AG08396 (cell line): ENCODE measurements around the gene DNAJC13.
"Not testable (repeated sequence)": the region's sequence is repeated elsewhere in the genome, so short reads cannot be mapped to it uniquely, and the experiment has no call there.

ENCODE experiments used
- DNase-seq: peaks from one replicate; pipeline ENCODE4 v3.0.0; 2012; ENCODE audit warnings: low spot score, mixed read lengths

DNAJC13 gene, protein sequence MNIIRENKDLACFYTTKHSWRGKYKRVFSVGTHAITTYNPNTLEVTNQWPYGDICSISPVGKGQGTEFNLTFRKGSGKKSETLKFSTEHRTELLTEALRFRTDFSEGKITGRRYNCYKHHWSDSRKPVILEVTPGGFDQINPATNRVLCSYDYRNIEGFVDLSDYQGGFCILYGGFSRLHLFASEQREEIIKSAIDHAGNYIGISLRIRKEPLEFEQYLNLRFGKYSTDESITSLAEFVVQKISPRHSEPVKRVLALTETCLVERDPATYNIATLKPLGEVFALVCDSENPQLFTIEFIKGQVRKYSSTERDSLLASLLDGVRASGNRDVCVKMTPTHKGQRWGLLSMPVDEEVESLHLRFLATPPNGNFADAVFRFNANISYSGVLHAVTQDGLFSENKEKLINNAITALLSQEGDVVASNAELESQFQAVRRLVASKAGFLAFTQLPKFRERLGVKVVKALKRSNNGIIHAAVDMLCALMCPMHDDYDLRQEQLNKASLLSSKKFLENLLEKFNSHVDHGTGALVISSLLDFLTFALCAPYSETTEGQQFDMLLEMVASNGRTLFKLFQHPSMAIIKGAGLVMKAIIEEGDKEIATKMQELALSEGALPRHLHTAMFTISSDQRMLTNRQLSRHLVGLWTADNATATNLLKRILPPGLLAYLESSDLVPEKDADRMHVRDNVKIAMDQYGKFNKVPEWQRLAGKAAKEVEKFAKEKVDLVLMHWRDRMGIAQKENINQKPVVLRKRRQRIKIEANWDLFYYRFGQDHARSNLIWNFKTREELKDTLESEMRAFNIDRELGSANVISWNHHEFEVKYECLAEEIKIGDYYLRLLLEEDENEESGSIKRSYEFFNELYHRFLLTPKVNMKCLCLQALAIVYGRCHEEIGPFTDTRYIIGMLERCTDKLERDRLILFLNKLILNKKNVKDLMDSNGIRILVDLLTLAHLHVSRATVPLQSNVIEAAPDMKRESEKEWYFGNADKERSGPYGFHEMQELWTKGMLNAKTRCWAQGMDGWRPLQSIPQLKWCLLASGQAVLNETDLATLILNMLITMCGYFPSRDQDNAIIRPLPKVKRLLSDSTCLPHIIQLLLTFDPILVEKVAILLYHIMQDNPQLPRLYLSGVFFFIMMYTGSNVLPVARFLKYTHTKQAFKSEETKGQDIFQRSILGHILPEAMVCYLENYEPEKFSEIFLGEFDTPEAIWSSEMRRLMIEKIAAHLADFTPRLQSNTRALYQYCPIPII (N-terminal part only)

DNA sequence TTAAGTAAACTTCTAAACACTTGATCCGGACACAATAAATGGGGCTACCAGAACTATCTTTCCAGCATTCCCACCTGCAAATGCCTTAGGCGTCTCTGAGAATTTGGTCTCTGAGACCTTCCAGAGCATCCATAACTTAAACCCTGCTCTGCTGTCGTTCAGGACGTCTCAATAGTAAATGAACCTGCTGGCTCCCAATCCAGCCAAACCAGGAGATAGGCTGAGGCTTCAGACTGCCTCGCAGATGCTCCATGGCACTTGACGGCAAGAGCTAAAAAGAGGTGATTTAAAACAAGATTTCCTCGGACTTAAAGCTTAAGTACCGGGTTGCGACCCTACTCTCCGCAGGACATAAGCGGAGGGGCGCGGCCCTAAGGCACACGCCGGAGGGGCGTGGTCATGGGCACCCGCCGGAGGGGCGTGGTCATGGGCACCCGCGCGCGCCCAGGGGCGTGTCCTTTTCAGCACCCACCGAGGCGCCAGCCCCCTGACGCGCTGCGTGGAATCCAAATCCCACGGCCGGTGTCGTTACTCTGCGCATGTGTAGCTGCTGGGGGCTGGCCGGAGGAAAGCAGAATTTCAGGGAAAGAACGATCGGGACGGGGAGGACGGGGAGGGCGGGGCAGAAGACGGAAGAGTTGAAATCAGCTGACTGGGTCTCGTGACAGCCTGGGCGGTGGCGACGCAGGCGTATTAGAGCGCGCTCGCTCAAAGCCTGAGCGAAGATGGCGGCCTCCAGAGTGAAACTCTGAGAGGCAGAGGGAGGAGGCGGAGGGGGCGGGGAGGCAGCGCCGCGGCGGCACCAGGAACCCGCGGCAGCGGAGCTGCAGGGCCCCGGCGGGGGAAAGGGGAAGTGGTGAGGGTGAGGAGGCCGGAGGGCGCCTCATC lies at the start of gene DNAJC13:
Gene DNAJC13 (plus strand): TSS at position 696 of the 888 bp plus-strand sequence. CDS start 17,049 bp downstream, outside the sequence.
- peak; percentile 97 for DNase-seq

DNA sequence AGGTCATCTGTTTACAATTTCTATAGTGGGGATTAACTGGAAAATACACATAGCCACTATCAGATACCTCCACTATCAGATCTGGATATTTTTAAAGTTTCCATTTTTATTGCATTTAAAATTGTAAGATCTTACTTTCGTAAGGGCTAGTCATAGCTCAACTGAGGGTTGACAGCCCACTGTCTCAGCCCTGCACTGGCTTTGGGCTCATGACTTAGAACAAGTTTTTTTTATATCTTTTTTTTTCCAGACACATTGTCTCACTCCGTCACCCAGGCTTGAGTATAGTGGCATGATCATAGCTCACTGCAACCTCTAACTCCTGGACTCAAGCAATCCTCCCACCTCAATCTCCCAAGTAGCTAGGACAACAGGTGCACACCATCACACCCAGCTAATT lies 48.8 kb upstream of the DNAJC13 start:
- DNase-seq: no peak

DNA sequence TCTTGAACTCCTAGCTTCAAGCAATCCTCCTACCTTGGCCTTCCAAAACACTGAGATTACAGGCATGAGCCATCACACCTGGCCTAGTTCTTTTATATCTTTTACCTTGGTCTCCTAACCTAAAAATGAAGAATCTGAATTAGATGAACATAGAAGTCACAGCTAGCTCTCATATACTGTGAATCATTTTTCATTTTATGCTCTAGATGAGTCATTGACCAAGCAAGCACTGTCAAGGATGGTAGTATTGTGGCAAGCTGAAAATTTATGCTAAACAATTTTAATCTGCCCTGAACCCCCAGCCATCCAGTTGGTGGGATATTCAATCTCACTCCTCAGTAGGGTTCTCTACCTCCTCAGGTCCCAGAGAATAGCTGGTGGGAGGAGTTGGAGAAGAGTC lies 48.3 kb upstream of the DNAJC13 start:
- no peak for DNase-seq

DNA sequence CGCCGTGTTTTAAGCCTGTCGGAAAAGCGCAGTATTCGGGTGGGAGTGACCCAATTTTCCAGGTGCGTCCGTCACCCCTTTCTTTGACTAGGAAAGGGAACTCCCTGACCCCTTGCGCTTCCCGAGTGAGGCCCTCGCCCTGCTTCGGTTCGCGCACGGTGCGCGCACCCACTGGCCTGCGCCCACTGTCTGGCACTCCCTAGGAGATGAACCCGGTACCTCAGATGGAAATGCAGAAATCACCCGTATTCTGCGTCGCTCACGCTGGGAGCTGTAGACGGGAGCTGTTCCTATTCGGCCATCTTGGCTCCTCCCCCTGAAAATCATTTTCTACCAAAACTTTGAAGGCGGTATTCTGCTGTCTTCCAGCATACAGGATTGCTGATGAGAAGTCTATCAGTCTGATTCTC lies 40.4 kb upstream of the DNAJC13 start:
- DNase-seq: not testable (repeated sequence)

DNA sequence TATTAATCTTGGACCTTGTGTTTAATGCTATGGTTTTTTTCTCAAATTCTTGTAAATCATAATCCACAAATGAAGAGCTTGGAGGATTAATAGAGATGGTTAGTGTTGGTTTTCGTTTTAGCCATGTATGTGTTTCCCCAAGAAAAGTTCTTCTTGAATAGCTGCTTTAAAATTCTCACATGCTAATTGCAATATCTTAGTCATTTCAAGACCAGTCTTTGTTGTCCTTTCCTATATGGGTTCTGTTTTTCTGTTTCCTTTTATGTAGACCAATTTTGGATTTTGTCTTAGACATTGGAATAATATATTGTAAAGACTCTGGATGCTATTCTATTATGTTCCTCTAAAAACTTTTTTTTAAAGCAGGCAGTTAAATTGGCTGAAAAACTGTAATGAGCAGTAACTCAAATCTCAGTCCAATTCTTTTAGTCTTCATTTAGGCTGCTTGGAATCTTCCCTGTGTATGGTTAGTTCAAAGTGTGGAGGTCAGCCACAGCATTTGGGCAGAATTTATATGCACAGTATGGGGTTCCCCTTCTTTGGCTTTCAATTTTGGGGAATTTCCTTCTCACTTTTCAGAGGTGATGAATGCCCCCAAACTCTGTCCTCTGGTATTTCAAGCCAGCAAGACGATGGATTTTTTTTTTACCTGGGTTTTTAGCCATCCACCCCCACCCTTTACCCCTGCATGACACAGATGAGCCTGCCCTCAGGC lies 39.1 kb upstream of the DNAJC13 start:
- no peak for DNase-seq

DNA sequence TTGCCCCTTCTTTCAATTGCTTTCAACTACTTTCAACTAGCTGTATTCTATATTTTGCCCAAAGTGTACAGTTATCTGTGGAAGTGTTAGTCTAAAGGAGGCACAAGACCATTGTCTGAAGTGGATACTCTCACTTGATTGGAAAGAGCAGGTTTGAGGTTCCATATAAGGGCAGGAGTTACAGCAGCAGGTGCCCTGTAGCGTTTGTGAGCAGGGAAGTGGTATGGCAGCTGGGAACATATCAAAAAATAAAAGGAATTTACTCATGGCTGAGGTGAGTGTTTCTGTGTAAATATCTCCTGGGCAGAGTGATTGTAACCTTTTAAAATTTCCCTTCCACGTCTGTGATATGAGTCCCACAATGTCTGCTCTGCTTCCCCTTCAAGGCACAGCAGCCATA lies 38.5 kb upstream of the DNAJC13 start:
- no peak for DNase-seq

DNA sequence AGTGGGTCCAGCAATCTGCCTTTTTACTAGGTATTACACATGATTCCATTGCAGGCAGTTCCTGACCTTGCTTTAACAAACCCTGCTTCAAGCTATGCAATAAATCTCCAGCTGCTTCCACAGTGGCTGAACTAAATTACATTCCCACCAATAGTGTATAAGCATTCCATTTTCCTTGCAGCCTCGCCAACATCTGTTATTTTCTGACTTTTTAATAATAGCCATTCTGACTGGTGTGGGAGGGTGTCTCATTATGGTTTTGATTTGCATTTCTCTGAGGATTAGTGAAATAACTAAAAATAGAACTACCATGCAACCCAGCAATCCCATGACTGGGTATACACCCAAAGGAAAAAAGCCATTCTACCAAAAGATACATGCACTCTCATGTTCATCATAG lies 36.4 kb upstream of the DNAJC13 start:
- DNase-seq: no peak

DNA sequence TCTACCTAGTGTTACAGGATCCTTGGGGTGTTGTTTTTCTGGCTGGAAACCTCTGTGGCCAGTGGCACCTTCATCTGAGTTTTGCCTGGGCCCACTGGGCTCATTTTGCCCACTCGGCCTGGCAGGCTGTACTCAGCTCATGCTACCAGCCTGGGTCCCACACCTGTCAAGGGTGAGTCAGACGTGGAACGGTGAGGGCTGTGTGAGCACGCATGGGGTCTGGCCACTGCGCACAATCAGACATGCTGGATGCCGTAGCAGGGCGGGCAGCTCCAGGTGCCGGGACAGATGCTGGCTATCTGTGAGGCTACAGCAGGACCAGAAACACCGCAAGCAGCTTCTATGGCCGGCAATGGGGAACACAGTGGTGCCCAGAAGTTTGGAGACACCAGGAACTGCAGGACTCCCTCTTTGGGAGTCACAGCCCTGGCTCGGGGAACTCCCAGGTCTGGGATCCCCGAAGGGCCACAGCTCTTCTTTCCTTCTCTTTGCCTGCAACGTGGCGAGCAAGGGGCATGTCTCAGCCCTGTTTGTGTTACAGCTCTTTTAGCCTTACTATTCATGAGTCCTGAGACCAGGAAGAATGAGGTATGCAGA lies 35.9 kb upstream of the DNAJC13 start:
- DNase-seq: no peak

DNA sequence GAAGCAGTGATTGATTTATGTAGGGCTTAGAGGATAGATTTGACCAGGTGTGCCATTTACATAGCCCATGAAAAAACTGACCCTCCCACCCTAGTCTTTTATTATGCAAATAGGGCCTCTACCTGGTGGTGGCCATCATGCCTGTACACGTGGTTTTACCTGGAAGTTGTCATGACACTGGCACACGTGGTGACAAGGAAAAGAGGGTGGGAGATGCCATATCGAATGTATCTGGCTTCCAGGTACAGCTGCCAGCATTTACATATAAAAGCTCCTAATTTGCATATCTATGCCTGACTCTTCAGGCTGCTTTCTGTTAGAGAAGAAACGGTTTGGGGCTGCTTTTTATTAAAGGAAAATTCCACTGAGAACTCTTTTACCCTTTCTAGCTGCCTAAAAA lies 35.0 kb upstream of the DNAJC13 start:
- no peak for DNase-seq

DNA sequence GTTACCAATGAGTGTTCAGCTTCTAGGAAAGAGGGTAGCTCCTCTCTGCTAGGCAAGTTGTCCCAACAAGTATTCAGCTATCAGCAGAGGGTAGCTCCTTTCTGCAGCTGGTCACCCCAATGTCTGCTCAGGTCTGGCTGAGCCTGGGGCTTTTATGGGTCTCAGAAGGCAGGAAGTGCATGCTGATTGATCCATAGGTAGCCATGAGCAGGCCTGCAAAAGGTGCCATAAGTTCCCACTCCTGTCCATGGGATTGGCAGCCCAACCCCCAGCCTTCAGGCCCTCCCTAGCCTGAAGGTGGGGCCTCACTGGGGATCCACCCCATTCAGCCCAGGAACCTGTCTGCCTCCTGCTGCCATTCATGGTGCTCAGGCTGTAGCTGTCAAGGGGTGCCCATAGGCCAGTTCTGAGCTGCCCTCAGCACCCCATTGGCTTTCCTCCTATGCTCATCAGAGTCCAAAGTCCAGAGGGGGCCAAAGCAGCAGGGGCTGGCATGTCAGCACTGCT lies 34.6 kb upstream of the DNAJC13 start:
- no peak for DNase-seq

DNA sequence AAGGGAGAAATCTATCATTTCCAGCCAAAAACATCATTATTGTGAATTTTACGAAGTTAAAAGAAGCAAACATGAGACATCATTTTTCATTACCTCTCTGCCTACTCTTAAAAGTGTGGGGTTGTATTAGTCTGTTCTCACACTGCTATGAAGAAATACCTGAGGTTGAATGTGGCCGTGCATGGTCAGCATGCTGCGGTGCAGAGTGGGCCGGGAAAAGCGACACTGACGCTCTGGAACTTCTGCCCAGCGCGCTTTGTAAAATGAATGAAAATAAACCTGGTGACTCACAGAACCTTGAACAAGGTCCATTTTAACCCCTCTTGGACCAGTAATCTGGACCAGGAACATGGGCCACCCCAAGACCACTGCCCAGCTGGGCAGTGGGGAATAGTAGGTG lies 31.0 kb upstream of the DNAJC13 start:
- no peak for DNase-seq

DNA sequence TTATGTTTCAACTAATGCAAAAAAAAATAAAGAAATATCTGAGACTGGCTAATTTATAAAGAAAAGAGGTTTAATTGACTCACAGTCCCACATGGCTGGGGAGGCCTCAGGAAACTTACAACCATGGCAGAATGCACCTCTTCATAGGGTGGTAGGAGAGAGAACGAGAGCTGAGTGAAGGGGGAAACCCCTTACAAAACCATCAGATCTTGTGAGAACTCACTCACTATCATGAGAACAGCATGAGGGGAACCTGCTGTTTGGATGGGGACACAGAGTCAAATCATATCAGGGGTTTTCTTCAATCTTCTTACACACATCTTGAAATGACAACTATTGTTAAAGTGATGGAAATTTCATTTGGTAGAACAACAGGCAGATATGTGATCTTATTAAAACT lies 24.6 kb upstream of the DNAJC13 start:
- DNase-seq: not testable (repeated sequence)

DNA sequence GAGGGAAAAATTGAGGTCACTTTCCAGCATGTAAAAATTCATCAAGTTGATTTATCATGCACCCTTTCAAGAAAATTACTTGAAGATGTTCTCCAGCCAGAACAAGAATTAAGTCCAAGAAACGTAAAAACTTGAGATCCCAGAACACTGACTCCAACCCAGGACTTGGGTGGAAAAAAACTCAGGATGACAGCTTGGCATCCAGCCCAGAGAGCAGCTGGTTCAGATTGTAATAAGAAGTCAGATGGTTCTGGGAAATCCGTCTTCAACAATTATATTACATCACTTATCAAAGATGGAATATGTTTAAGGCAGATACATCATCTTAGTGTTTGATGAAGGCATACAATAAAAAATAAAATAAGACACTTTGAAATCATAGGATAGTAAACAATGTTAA lies 23.0 kb upstream of the DNAJC13 start:
- peak; percentile 13 for DNase-seq

DNA sequence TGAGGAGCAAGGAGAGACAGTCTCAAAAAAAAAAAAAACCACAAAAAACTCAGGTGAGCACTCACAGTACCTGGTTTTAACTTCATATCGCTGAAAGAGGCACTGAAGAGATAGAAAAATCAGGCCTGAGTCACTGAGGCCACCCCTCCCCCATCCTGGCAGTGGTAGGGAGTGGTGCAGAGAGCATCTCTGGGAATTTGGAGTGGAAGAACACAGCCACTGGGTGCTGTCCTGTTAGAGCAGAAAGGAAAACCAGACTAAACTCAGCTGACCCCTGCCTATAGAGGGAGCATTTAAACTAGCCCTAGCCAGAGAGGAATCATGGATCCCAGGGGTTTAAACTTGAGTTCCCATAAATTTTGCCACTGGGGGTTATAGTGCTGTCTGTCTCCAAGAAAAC lies 22.2 kb upstream of the DNAJC13 start:
- DNase-seq: no peak

DNA sequence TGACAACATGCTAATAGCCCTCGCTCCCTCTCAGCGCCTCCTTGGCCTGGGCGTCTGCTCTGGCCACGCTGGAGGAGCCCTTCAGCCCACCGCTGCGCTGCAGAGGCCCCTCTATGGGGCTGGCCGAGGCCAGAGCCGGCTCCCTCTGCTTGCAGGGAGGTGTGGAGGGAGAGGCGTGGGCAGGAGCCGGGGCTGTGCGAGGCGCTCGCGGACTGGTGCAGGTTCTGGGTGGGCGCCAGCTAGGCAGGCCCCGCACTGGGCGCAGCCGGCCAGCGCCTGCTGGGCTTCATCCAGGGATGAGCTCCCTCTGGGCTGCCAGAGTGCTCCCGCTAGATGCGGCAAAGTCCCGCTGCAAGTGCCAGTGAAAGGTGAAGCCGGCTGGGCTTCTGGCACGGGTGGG lies 21.0 kb upstream of the DNAJC13 start:
- DNase-seq: no peak

DNA sequence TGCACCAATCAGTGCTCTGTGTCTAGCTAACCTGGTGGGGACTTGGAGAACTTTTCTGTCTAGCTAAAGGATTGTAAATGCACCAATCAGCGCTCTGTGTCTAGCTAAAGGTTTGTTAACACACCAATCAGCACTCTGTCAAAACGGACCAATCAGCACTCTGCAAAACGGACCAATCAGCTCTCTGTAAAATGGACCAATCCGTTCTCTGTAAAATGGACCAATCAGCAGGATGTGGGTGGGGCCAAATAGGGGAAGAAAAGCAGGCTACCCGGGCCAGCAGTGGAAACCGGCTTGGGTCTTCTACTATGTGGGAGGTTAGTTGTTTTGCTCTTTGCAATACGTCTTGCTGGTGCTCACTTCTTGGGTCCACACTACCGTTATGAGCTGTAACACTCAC lies 20.5 kb upstream of the DNAJC13 start:
- DNase-seq: not testable (repeated sequence)

DNA sequence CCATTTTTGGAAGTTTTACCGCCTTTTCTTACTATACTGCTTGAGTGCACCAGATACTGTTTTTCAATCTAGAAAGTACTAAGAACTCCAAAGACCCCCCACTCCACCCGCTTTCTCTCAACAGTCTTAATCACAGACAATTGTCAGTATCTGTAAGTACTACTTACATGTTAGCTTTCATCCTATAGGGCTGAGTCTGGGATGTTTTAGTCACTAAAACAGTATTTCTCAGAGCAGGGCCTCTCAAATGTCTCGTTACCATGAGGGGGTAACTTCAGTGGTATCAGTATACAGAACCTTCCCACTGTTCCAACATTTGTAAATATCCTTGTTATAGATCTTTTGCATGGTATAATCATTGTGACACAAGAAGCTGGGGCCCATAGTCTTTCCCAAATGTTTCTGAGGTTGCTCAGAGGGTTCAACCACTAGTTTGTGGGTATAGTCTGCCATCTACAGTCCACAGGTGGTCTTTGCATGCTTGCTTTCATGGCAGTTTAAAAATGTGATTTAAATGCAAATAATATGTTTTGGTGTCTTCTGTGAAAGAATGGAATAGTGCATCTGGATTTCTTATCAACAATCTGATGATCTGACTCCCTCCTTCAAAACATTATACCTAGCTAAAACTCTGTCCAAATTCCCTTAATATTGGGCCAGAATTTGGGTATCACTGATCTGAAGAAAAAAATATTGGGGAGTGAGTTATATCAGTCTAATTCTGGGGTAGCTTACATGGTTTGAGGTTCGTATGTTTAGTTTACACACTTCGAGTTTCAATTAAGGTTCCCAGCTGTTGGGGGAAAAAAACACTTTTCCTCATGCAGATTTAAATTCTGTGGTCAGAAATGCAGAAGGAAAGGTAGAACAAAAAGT lies 18.0 kb upstream of the DNAJC13 start:
- DNase-seq: peak; percentile 81

DNA sequence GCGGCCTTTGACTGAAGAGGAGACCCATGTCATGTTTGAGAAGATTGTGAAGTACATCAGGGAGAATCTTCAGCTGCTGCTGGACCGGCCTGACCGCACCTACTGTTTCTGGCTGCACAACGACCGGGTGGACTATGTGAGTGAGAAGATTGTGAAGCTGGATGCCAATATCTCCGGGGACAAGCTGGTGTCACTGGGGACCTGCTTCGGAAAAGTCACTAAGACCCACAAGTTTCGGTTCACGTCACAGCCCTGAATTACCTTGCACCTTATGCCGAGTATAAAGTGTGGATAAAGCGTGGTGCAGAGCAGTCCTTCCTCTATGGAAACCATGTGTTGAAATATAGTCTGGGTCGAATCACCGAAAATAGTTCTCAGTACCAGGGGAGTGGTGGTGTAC lies 16.0 kb upstream of the DNAJC13 start:
- DNase-seq: no peak

DNA sequence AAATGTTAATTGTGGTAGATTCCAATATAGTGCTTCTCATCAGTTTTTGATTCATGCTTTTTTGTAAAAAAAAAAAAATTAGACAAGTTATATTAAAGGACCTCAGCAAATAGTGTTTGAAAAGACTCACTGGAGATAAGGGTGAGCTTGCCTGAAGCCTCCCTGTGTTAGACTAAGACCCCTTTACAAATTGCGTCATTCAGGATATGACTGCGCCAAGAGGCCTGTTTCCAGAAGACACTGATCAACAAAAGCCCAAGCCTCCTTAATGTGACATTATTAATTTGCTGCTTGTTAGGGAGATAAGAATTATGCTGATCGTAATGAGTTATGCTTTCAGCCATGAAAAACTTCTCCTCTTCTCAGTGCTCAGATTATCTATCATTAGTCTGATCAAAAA lies 13.0 kb upstream of the DNAJC13 start:
- DNase-seq: no peak
